Measurements from ENCODE around the gene BORCS8.
A peak's percentile ranks its signal among the peaks of the same experiment; 100 is the strongest.
"Not testable (repeated sequence)": the region's sequence is repeated elsewhere in the genome, so short reads cannot be mapped to it uniquely, and the experiment has no call there.

The BORCS8 gene

GRCh38 chr19:19192078-19192882, at the start of gene BORCS8, which contains the start of gene RFXANK:
BORCS8 (minus strand) TSS chr19:19192152; CDS start chr19:19192117, 35 bp downstream.
RFXANK (plus strand) TSS chr19:19192258; CDS start chr19:19193947, 1,689 bp downstream.
- DNase-seq (ENCODE audit: low spot score): peak; percentile 99

- DNase-seq (ENCODE audit: low spot score): no peak
These were observed 48.5 kb upstream of the BORCS8 start for GRCh38 chr19:19240476-19240875.

- no peak for DNase-seq (ENCODE audit: low spot score)
These were observed 47.7 kb upstream of the BORCS8 start for GRCh38 chr19:19239675-19240074.

GRCh38 chr19:19238126-19238894, 46.4 kb upstream of the BORCS8 start:
- no peak for DNase-seq (ENCODE audit: low spot score)

GRCh38 chr19:19236173-19236572, 44.2 kb upstream of the BORCS8 start:
- DNase-seq (ENCODE audit: low spot score): no peak

- no peak for DNase-seq (ENCODE audit: low spot score)
These were observed 42.4 kb upstream of the BORCS8 start for GRCh38 chr19:19234220-19234816.

- no peak for DNase-seq (ENCODE audit: low spot score)
These were observed 40.3 kb upstream of the BORCS8 start for GRCh38 chr19:19232261-19232721.

GRCh38 chr19:19230999-19231398, 39.0 kb upstream of the BORCS8 start:
- DNase-seq (ENCODE audit: low spot score): no peak

GRCh38 chr19:19229701-19230100, 37.7 kb upstream of the BORCS8 start:
- no peak for DNase-seq (ENCODE audit: low spot score)

GRCh38 chr19:19227217-19227616, 35.3 kb upstream of the BORCS8 start:
- no peak for DNase-seq (ENCODE audit: low spot score)

- no peak for DNase-seq (ENCODE audit: low spot score)
These were observed 34.7 kb upstream of the BORCS8 start for GRCh38 chr19:19226663-19227062.

- DNase-seq (ENCODE audit: low spot score): no peak
These were observed 34.3 kb upstream of the BORCS8 start for GRCh38 chr19:19226204-19226603.

GRCh38 chr19:19224852-19225494, 33.0 kb upstream of the BORCS8 start:
- peak; percentile 74 for DNase-seq (ENCODE audit: low spot score)

GRCh38 chr19:19224150-19224851, 32.3 kb upstream of the BORCS8 start:
- no peak for DNase-seq (ENCODE audit: low spot score)

GRCh38 chr19:19223636-19224035, 31.7 kb upstream of the BORCS8 start:
- DNase-seq (ENCODE audit: low spot score): no peak

- no peak for DNase-seq (ENCODE audit: low spot score)
These were observed 31.1 kb upstream of the BORCS8 start for GRCh38 chr19:19223060-19223459.

GRCh38 chr19:19221000-19221399, 29.0 kb upstream of the BORCS8 start:
- not testable (repeated sequence) for DNase-seq (ENCODE audit: low spot score)

- DNase-seq (ENCODE audit: low spot score): no peak
These were observed 27.0 kb upstream of the BORCS8 start for GRCh38 chr19:19218911-19219310.

- no peak for DNase-seq (ENCODE audit: low spot score)
These were observed 25.1 kb upstream of the BORCS8 start for GRCh38 chr19:19217099-19217498.

GRCh38 chr19:19215792-19216191, 23.8 kb upstream of the BORCS8 start:
- DNase-seq (ENCODE audit: low spot score): no peak

GRCh38 chr19:19214892-19215291, 22.9 kb upstream of the BORCS8 start:
- DNase-seq (ENCODE audit: low spot score): peak; percentile 7

- no peak for DNase-seq (ENCODE audit: low spot score)
These were observed 22.2 kb upstream of the BORCS8 start for GRCh38 chr19:19214159-19214490.

Measured in CD4-positive, alpha-beta T cell treated with Interleukin-15 for 4 hours (primary cell).